Natural killer cell (primary cell): ENCODE data around the gene CHST12. TPM values are rescaled to one million over a fixed set of nuclear protein-coding genes. Genes with fewer than 3 reads are reported as not detected.
"Not testable (repeated sequence)": the region's sequence is repeated elsewhere in the genome, so short reads cannot be mapped to it uniquely, and the experiment has no call there.

Experiments used
- ATAC-seq, 3 donors: fragments of 150-1000 bp in 2 of 3; fragments of 200-7000 bp in 1 of 3; cut with Tn5 transposase; 1 replicate in 1 of 3; 2 replicates in 2 of 3; pipeline ENCODE4 v1.10.0; 2021; ENCODE audit warnings: mild to moderate bottlenecking in 2 of 3, moderate library complexity in 2 of 3
- DNase-seq, 2 donors: peaks; one replicate each; pipeline versions ENCODE4 v3.0.0 to v3.0.0-alpha.2; 2013 to 2021; ENCODE audit warnings: mixed read lengths in 1 of 2
- H3K27ac ChIP-seq: one replicate; pipeline ENCODE4 v1.5.1; 2013; ENCODE audit warnings: mild to moderate bottlenecking, low read length
- H3K27me3 ChIP-seq: one replicate; pipeline ENCODE4 v1.6.1; 2013; ENCODE audit warnings: low read length; ENCODE audit not compliant: control insufficient read depth, insufficient read depth
- H3K36me3 ChIP-seq: one replicate; pipeline ENCODE4 v1.6.1; 2013; ENCODE audit warnings: low read length; ENCODE audit not compliant: control insufficient read depth, insufficient read depth
- H3K4me1 ChIP-seq: one replicate; pipeline ENCODE4 v1.6.1; 2013; ENCODE audit warnings: low read length; ENCODE audit not compliant: control insufficient read depth, insufficient read depth
- H3K4me3 ChIP-seq: one replicate; pipeline ENCODE4 v1.5.1; 2013; ENCODE audit warnings: low read length
- H3K9me3 ChIP-seq: one replicate; pipeline ENCODE4 v1.6.1; 2013; ENCODE audit warnings: low read length; ENCODE audit not compliant: control insufficient read depth, insufficient read depth
- H3K27ac Mint-ChIP-seq, 2 donors: one replicate each; pipeline ENCODE4 v1.8.0; 2022; ENCODE audit warnings: mild to moderate bottlenecking in 2 of 2, mixed read lengths in 2 of 2, moderate library complexity in 1 of 2
- H3K27me3 Mint-ChIP-seq, 2 donors: one replicate each; pipeline ENCODE4 v1.8.0; 2022; ENCODE audit warnings: low read depth in 2 of 2, mixed read lengths in 2 of 2
- H3K36me3 Mint-ChIP-seq: one replicate; pipeline ENCODE4 v1.8.0; 2022; ENCODE audit warnings: mixed read lengths
- H3K4me1 Mint-ChIP-seq, 2 donors: one replicate each; pipeline ENCODE4 v1.8.0; 2022; ENCODE audit warnings: mixed read lengths in 2 of 2
- H3K4me3 Mint-ChIP-seq: one replicate; pipeline ENCODE4 v1.8.0; 2022; ENCODE audit warnings: mild to moderate bottlenecking, moderate library complexity, mixed read lengths
- H3K9me3 Mint-ChIP-seq, 2 donors: one replicate each; pipeline ENCODE4 v1.8.0; 2022; ENCODE audit warnings: mixed read lengths in 2 of 2
- WGBS: methylation state at CpG from one replicate; pipeline ENCODE4 v1.1.7; 2013; ENCODE audit warnings: missing lambda C conversion rate; ENCODE audit not compliant: insufficient coverage; 5-methylcytosine and 5-hydroxymethylcytosine counted together
- intact Hi-C: fragments of 100-400 bp; cut with micrococcal nuclease; formaldehyde crosslinking; loops from one replicate; pipeline ENCODE4 v1.14.2; 2022
- total RNA-seq, 4 donors: library from RNA; stranded (reverse); fragments of 120-200 nt in 1 of 4; gene quantifications; one replicate each; pipeline versions ENCODE4 v1.2.3 to v1.2.4, GENCODE V29; 2013 to 2022
- TF ChIP-seq, protein P1 (sequence below): fragments of 200-600 bp; IDR thresholded peaks from one replicate; pipeline ENCODE4 v1.8.0; 2022; ENCODE audit warnings: antibody characterized with exemption

Gene CHST12
- total RNA-seq, 3 donors from 2014 or later (not counting 1 experiment from before 2014, with no cell fraction given), result 102 to 159 (median 124) TPM

DNA sequence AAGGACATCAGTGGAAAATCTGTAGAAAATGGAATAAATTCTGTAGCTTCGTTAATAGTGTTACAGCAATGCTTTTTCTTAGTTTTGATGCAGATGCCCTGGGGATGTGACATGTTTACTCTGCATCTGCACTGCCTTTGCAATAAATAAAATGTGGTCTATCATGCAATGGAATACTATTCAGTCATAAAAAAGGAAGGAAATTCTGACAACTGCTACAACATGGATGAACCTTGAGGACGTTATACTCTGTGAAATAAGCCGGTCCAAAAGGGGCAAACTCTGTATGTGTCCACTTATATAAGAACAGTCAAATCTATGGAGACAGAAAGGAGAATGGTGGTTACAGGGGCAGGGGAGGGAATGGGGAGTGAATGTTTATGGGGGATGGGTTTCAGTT, 59.3 kb downstream of the CHST12 start:
- intact Hi-C loops, result loop anchor here (10.0 kb wide), 1 partner anchor 218 kb away; the partner anchor contains the start of genes MRM2 and NUDT1
- DNase-seq (no peak), ATAC-seq (no peak)
- Mint-ChIP-seq H3K4me3 (no peak overlapping the region), H3K9me3 (no peaks in the 10 kb centered on the region), H3K27ac (no peak overlapping the region), H3K27me3 (no peaks in the 10 kb centered on the region), H3K4me1 (peaks cover 6 to 13% of the 10 kb centered on the region in 2 donors), H3K36me3 (no peaks in the 10 kb centered on the region)
- WGBS, result 95% methylated on average over 3 of the region's 3 CpGs
- H3K27me3 ChIP-seq, result no peaks in the 10 kb centered on the region
- TF ChIP-seq, protein P1, sequence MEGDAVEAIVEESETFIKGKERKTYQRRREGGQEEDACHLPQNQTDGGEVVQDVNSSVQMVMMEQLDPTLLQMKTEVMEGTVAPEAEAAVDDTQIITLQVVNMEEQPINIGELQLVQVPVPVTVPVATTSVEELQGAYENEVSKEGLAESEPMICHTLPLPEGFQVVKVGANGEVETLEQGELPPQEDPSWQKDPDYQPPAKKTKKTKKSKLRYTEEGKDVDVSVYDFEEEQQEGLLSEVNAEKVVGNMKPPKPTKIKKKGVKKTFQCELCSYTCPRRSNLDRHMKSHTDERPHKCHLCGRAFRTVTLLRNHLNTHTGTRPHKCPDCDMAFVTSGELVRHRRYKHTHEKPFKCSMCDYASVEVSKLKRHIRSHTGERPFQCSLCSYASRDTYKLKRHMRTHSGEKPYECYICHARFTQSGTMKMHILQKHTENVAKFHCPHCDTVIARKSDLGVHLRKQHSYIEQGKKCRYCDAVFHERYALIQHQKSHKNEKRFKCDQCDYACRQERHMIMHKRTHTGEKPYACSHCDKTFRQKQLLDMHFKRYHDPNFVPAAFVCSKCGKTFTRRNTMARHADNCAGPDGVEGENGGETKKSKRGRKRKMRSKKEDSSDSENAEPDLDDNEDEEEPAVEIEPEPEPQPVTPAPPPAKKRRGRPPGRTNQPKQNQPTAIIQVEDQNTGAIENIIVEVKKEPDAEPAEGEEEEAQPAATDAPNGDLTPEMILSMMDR, result no peak
- H3K4me1 ChIP-seq, result peaks cover 8% of the 10 kb centered on the region
- H3K36me3 ChIP-seq, result no peaks in the 10 kb centered on the region
- no peaks in the 10 kb centered on the region for H3K9me3 ChIP-seq
- H3K27ac ChIP-seq, result no peak overlapping the region
- H3K4me3 ChIP-seq, result no peak overlapping the region

DNA sequence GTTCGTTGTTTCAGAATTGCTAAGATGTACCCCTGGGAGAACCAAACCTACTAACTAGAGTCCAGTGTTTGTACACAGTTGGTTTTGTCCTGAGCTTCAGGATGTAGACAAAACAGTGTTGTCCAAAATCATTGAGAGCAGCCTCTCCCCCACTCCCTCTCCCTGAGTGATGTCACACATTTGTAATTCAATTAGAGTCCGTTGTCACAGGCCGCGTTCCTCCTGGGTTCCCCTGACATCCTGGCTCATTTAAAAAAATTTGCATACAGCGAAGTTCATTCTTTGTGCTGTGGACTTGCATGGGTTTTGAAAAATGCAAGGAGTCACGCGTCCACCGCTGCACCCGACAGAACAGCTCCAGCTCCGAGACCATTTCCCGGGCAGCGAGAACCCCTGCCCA, 62.5 kb downstream of the CHST12 start:
- Histone ChIP-seq H3K4me1 (peaks cover 8% of the 10 kb centered on the region), H3K4me3 (no peak overlapping the region), H3K36me3 (no peaks in the 10 kb centered on the region), H3K9me3 (no peaks in the 10 kb centered on the region), H3K27ac (no peak overlapping the region), H3K27me3 (no peaks in the 10 kb centered on the region)
- 90% methylated on average over 12 of the region's 12 CpGs for WGBS
- H3K36me3 Mint-ChIP-seq, result no peaks in the 10 kb centered on the region
- no peaks in the 10 kb centered on the region for H3K9me3 Mint-ChIP-seq
- no peak overlapping the region for H3K4me3 Mint-ChIP-seq
- peaks cover 5 to 6% of the 10 kb centered on the region in 2 donors for H3K4me1 Mint-ChIP-seq
- no peak for ATAC-seq
- H3K27ac Mint-ChIP-seq, result no peak overlapping the region
- H3K27me3 Mint-ChIP-seq, result peaks cover 7 to 9% of the 10 kb centered on the region in 2 donors
- intact Hi-C loops, result loop anchor here (10.0 kb wide), 1 partner anchor 221 kb away; the partner anchor contains the start of genes MRM2 and NUDT1
- no peak for DNase-seq
- TF ChIP-seq, protein P1, result no peak

DNA sequence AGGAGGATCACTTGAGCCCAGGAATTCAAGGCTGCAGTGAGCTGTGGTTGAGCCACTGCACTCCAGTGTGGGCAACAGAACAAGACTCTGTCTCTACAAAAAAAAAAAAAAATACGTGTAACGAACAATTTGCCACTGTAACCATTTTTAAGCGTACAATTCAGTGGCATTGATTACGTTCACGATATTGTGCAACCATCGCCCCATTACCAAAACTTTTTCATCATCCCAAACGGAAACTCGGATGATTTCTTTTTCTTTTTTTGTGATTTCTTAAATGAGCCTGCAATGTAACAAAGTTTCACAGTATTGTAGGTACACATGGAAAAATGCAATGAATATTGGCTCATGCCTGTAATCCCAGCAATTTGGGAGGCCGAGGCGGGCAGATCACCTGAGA, 63.3 kb downstream of the CHST12 start:
- ATAC-seq (no peak), DNase-seq (no peak)
- Histone ChIP-seq H3K4me3 (no peak overlapping the region), H3K27ac (no peak overlapping the region), H3K27me3 (no peaks in the 10 kb centered on the region), H3K9me3 (no peaks in the 10 kb centered on the region), H3K36me3 (no peaks in the 10 kb centered on the region), H3K4me1 (peaks cover 8% of the 10 kb centered on the region)
- Mint-ChIP-seq H3K27me3 (peaks cover 7 to 9% of the 10 kb centered on the region in 2 donors), H3K4me1 (peaks cover 5 to 6% of the 10 kb centered on the region in 2 donors), H3K9me3 (no peaks in the 10 kb centered on the region), H3K4me3 (no peak overlapping the region), H3K27ac (no peak overlapping the region), H3K36me3 (no peaks in the 10 kb centered on the region)
- intact Hi-C loops, result loop anchor here (10.0 kb wide), 1 partner anchor 222 kb away; the partner anchor contains the start of genes MRM2 and NUDT1
- 91% methylated on average over 10 of the region's 10 CpGs for WGBS
- TF ChIP-seq, protein P1, result no peak

DNA sequence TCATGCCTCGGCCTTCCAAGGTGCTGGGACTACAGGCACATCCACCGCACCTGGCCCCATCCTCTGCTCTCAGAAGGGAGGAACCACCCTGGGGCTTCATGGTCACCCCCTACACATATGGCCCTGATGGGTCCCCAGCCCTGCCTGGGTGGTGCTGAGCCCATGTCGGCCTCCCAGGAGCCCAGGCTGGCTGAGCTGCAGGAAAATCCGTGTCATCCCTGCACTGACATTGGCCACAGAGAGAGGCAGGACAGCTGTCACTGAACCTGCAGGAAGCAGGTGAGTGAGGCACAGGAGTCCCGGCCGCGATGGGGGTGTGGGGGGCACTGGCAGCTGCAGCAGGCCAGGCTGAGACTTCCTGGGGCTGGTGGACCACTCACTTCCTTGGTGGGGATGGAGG, 64.8 kb downstream of the CHST12 start:
- no peak for ATAC-seq
- TF ChIP-seq, protein P1, result no peak
- no peak overlapping the region for H3K27ac Mint-ChIP-seq

DNA sequence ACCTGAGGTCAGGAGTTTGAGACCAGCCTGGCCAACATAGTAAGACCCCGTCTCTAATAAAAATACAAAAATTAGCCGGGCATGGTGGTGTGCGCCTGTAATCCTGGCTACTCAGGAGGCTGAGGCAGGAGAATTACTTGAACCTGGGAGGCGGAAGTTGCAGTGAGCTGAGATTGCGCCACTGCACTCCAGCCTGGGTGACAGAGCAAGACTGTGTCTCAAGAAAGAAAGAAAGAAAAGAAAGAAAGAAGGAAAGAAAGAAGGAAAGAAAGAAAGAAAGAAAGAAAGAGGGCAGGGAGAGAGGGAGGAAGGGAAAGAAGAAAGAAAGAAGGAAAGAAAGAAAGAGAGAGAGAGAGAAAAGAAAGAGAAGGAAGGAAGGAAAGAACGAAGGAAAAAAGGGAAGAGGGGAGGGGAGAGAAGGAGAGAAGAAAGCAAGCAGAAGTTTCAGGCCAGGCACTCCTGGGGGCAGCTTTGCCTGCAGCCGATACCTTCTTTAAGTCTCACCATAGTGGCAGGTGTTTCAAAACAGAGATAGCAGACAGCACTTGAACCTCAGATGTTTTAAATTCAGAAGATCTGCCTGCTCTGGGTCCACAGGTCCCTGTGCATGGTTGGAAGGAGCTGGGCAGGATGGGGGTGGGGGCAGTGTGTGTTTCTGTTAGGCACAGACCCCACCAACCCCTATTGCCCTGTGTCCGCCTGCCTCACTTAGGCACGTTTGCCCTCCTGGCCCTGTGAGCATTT, 66.2 kb downstream of the CHST12 start:
- ATAC-seq, result not testable (repeated sequence)

More for the DNA sequence above, 64.8 kb downstream of the CHST12 start:
- intact Hi-C loops, result loop anchor here (10.0 kb wide), 1 partner anchor 223 kb away; the partner anchor contains the start of genes MRM2 and NUDT1
- H3K36me3 Mint-ChIP-seq, result no peaks in the 10 kb centered on the region
- Histone ChIP-seq H3K4me3 (no peak overlapping the region), H3K9me3 (no peaks in the 10 kb centered on the region), H3K4me1 (peaks cover 8% of the 10 kb centered on the region), H3K27ac (no peak overlapping the region), H3K27me3 (no peaks in the 10 kb centered on the region), H3K36me3 (no peaks in the 10 kb centered on the region)
- peaks cover 7 to 9% of the 10 kb centered on the region in 2 donors for H3K27me3 Mint-ChIP-seq
- no peaks in the 10 kb centered on the region for H3K9me3 Mint-ChIP-seq
- DNase-seq, result no peak
- peaks cover 5 to 6% of the 10 kb centered on the region in 2 donors for H3K4me1 Mint-ChIP-seq
- 76% methylated on average over 7 of the region's 7 CpGs for WGBS
- no peak overlapping the region for H3K4me3 Mint-ChIP-seq

More for the DNA sequence above, 66.2 kb downstream of the CHST12 start:
- DNase-seq, H3K27ac ChIP-seq, H3K4me3 Mint-ChIP-seq, H3K4me3 ChIP-seq, H3K27me3 ChIP-seq, H3K4me1 ChIP-seq, H3K9me3 Mint-ChIP-seq, H3K9me3 ChIP-seq, H3K4me1 Mint-ChIP-seq, H3K27ac Mint-ChIP-seq, H3K36me3 Mint-ChIP-seq, H3K36me3 ChIP-seq: not testable (repeated sequence)
- intact Hi-C loops, result loop anchor here (1.0 to 10.0 kb wide), 2 partner anchors 18 to 225 kb away; partner anchors contain the start of genes MRM2 and NUDT1
- WGBS, result 77% methylated on average over 9 of the region's 9 CpGs
- H3K27me3 Mint-ChIP-seq, result peaks cover 7 to 11% of the 10 kb centered on the region in 2 donors
